HG03025 (cell line): Measurements from ENCODE around the gene MYEF2.

ENCODE experiments used
- ATAC-seq: cut with Tn5 transposase; IDR thresholded peaks from one replicate; pipeline ENCODE4 v1.9.1; 2021; ENCODE audit warnings: mild to moderate bottlenecking, moderate library complexity; ENCODE audit not compliant: unreplicated experiment, low FRiP score

MYEF2 gene

GRCh38 chr15:48090115-48090514 lies 88.0 kb downstream of the MYEF2 start:
- no peak for ATAC-seq

- no peak for ATAC-seq
Measured at GRCh38 chr15:48089702-48090101, 88.4 kb downstream of the MYEF2 start.

GRCh38 chr15:48087844-48088243 lies 90.3 kb downstream of the MYEF2 start:
- no peak for ATAC-seq

- ATAC-seq: no peak
Measured at GRCh38 chr15:48086576-48086975, 91.5 kb downstream of the MYEF2 start.

GRCh38 chr15:48086133-48086532 lies 92.0 kb downstream of the MYEF2 start:
- ATAC-seq: no peak

- ATAC-seq: no peak
Measured at GRCh38 chr15:48085591-48085930, 92.5 kb downstream of the MYEF2 start.

GRCh38 chr15:48084759-48085590 lies 93.1 kb downstream of the MYEF2 start:
- ATAC-seq: peak; percentile 43
